HG03097 (cell line): ENCODE measurements around the gene FBXL17.
"Not testable (repeated sequence)": the region's sequence is repeated elsewhere in the genome, so short reads cannot be mapped to it uniquely, and the experiment has no call there.

Experiments used
- ATAC-seq: cut with Tn5 transposase; IDR thresholded peaks from one replicate; pipeline ENCODE4 v1.9.1; 2021; ENCODE audit not compliant: unreplicated experiment, low FRiP score

Gene FBXL17

DNA sequence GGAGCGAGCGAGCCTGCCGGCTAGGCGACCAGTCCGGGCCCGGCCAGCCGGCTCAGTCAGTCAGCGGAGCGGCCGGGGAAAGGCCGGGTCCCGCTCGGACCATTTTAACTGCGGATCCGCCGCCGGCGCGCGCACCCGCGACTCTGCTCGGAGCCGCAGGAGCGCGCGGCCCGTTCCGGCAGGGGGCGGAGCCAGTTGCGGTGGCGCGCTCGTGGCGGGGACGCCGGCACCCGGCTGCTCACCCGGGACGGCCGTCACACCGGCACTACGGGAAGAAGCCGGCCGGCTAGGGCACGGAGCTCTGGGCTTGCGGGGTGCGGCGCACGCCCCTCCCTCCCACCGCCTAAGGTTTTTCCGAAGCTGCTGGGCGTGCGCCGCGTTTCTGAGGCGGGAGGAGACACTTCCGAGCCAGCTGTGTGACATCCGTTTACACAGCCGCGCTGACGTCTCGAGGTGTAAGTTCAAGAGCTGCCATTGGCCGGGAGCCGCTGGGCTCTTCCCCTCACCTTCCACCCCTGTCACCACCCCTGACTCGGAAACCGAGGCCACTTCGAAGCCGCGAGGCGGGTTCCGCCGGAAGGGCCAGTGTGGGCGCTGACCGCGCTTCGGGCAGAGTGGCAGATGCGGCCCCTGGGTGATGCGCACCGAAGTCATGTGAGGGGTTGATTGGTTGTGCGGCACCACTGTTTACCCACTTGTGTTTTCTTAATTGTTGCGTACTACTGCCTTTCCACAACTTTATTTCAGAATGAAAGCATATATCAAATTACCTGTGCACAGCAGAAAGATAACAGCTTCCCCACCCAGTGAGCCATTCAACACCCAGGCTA is at the start of gene FBXL17:
TSS of gene FBXL17 (minus strand) at position 145 of the 830 bp plus-strand sequence.
- ATAC-seq, result peak; percentile 78

DNA sequence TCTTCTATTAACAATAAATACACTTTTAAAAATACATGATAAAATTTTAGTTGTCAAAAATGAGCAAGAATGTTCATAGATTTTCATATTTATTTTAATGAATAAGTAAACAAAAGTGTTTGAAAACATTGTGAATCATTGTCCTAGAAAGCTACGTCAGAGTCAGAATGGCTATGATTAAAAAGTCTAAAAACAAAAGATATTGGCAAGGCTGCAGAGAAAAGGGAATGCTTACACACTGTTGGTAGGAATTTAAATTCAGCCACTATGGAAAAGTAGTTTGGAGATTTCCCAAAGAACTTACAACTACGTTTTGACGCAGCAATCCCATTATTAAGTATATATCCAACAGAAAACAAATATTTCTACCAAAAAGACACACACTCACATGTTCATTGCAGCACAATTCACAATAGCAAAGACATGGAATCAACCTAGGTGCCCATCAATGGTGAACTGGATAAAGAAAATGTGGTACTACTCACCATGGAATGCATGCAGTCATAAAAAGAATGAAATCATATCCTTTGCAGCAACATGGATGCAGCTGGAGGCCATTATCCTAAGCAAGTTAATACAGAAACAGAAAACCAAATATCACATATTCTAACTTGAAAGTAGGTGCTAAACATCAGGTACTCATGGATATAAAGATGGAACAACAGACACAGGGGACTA is 49.2 kb upstream of the FBXL17 start:
- no peak for ATAC-seq

GRCh38 chr5:108421713-108422112 is 39.8 kb upstream of the FBXL17 start:
- ATAC-seq, result no peak

- ATAC-seq, result no peak
Observed at GRCh38 chr5:108420755-108421154, 38.9 kb upstream of the FBXL17 start.

DNA sequence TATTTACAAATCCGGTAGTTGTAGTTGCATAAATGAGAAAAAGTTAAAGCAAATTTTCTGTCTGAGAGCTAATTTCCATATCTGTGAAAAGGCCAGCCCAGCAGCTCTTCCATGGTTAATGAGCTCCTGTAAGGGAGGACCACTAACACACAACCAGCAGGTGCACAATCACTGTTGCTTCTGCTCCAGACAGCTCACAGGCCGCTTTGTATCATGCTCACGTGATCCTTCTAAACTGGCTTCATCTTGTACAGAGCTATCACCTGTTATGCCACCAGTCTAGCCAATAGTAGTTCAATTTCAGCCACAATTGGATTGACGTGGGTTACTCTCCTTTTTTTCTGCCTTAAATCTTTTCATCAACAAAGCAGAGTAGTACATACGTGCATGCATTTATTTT is 38.3 kb upstream of the FBXL17 start:
- ATAC-seq, result no peak

DNA sequence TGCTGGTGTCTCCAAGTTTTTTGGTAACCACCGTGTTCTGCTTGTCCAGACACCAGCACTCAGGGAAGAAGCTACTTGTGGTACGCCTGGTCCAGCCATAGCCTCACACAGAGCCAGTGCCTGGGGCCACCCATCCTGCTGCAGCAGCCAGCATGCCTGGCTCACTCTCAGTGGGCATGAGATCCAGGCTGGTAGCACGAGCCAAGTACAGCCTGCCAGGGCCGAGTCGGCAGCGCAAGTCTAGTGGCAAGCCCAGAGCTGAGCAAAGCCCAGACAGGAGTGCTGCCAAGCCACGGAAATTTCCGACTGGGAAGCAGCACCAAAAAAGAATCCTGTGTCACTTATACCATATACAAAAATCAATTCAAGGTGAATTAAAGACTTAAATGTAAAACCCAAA is 36.3 kb upstream of the FBXL17 start:
- ATAC-seq, result no peak

GRCh38 chr5:108417166-108417670 is 35.3 kb upstream of the FBXL17 start:
- no peak for ATAC-seq

DNA sequence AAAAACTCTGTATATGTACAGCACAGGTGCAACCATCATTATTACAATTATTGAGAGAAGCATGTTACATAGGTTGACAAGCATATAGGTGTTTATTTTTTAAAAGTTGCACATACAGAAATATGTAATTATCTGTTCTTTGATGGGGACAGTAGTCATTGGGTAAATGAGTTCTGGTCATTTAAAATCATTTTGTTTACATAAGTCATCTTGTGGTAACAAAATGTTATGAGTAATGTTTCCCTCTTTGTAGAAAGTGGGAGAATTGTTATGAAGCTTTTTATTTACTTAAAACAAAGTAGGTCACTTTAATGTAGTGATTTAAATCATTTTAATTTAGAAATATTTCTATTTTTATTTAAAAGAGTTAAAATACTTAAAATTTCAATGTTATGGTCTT is 33.8 kb upstream of the FBXL17 start:
- ATAC-seq, result no peak

DNA sequence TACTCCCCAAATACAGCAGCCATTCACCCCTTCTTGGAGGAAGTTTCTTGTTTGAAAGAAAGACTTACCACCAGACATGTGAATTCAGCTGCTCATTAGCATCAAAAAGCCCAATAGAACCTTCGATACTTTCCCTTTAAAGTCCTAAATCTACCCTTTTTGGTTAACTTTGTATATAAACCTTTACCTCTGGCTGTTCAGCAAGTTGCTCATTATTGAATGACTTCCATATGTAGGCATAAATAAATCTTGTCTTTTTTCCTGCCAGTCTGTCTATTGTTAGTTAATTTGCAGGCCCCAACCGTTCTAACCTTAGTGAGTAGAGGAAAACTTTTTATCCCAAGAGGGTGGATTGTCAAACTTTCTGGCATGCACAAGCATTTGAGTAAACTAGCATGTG is 27.9 kb upstream of the FBXL17 start:
- ATAC-seq, result no peak

DNA sequence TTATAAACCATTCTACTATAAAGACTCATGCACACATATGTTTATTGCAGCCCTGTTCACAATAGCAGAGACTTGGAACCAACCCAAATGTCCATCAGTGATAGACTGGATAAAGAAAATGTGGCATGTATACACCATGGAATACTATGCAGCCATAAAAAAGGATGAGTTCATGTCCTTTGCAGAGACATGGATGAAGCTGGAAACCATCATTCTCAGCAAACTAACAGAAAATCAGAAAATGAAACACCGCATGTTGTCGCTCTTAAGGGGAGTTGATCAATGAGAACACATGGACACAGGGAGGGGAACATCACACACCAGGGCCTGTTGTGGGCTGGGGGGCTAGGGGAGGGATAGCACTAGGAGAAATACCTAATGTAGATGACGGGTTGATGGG is 23.3 kb upstream of the FBXL17 start:
- not testable (repeated sequence) for ATAC-seq

GRCh38 chr5:108398964-108399363 is 17.1 kb upstream of the FBXL17 start:
- no peak for ATAC-seq

DNA sequence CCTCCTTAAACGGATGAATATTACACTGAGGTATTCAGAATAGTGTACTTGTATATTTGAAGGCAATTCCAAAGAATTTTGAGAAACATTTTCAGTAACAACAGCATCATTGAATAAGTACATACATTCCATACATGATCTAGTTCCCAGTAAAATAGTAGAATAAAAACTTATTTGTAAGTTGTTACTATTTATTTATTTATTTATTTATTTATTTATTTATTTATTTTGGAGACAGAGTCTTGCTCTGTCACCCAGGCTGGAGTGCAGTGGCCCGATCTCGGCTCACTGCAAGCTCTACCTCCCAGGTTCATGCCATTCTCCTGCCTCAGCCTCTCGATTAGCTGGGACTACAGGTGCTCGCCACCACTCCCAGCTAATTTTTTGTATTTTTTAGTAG is 14.9 kb upstream of the FBXL17 start:
- ATAC-seq, result not testable (repeated sequence)

GRCh38 chr5:108387758-108388157 is 5.9 kb upstream of the FBXL17 start:
- no peak for ATAC-seq

DNA sequence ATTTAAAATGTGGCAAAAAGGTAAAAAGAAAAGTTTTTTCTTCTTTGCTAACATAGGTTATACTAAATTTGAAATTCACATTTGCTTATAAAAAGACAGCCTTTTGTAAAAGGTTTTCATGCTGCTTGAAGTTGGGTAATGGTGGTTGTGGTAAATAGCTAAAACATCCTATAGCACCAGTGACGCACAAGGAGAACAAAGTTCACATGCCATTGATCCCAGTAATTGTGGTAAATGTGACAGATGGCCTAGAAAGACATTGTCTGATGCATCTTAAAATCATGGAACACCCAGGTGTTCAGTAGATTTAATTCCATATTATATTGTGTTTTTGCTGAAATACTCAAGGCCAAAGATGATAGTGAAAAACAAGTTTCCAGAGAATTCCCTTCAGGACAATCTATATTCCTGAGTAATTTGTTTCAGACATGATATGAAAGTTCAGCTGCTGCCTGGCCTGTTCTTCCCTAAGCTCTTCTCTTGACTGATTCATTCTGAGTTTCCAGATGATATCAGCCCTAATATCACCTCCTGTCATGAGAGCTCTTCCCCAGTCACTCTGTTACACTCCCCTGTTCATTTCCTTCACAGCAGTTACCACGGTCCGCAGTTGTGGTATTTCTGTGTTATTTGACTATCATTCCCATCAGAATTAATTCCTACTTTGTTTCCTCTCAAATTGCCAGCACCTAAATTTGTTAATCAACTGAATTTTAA is 4.6 kb upstream of the FBXL17 start:
- ATAC-seq, result no peak

DNA sequence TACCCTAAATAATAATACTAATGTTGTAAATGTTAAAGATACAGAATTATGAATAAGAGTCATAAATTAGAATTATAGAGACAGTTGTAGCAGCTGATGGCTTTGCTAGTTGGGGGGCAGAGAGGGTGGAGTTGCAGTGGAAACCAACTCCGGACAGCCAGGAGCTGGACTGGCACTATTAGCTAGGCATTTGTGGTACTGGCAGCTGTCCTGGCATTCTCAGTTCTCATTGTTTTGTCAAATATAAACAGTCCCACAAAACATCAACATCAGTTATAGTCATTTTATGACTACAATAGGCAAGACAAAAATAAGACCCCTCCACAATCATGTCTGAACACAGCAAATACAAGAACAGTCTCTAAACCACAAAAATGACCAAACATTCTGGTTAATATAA is 2.8 kb upstream of the FBXL17 start:
- no peak for ATAC-seq

DNA sequence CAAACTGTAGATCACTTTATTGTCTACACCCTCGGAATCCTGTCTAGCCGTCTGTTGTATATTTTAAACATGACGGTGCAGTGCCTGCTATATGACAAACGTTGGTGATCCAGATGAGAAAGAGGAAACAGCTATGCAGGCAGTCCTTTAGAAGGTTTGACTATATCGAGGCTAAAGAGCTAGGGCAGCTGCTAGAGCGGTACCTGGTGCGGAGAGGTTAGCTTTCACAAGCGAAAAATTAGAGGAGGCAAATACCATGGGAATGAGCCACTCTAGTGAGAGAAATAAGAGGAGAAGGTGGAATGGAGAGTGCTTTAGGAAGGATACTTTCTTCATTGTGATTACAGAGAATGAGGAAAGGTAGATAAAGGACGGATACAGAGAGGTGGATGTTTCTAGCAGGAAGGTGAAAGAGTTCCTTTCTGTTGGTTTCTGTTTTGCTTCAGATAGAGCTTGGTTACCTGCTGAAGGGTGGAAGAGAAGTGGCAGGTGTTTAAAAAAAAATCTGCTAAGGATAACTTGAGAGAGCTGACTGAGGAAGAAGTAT is 959 bp upstream of the FBXL17 start:
- peak; percentile 1 for ATAC-seq

GRCh38 chr5:108381350-108381953 is 446 bp downstream of the FBXL17 start:
- peak; percentile 39 for ATAC-seq

GRCh38 chr5:108380531-108381349 is 1.2 kb downstream of the FBXL17 start:
- ATAC-seq, result peak; percentile 31

DNA sequence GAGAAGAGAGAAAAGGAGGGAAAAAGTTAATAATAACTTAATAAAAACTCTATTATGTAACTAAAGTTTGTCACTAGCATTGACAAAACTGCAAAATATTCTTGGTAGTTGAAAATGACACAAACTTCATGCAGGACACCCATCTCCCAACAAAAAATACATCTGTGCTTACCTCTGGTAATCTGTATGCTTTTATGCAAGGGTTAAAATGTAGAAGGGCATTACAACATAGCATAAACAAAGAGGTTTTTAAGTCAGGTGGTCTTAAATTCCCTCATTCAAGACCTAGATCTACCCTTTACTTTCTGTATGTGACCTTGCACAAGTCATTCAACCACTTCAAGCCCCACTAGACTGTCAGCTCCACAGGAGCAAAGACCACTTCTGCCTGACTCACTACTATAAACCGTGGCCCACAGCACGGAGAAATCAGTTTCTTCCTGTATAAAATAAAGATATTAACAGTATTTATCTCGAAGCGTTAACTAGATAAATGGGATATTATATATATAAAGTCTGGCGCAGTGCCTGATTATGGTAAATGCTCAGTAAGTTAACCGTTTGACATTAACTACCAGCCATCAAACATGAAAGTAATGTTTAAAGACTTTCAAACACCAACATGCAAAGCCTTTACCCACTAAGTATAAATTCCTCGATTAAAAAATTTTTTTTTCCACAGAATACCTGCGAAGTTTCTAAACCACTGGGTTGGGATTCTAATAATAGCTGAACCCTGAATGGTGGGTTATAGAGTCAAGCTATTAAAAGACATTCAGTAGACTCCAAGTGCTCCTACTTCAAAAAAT is 2.0 kb downstream of the FBXL17 start:
- no peak for ATAC-seq
